Esophagus squamous epithelium (tissue), 5 donors: ENCODE results near the gene CLASRP. TPM values are rescaled to one million over a fixed set of nuclear protein-coding genes. Genes with fewer than 3 reads are reported as not detected.
A peak's percentile ranks its signal among the peaks of the same experiment; 100 is the strongest.

Experiments used
- DNase-seq: peaks from one replicate; lab custom pipeline; 2025; lab: John Stamatoyannopoulos, UW
- H3K27ac ChIP-seq, 4 donors: fragments of 200-600 bp; sonication (generic); one replicate each; pipeline ENCODE4 v1.5.1; 2016 to 2019; ENCODE audit warnings: mild to moderate bottlenecking in 1 of 4
- H3K27me3 ChIP-seq, 4 donors: fragments of 200-600 bp; sonication (generic); 1 replicate in 3 of 4; 2 replicates in 1 of 4; pipeline versions ENCODE4 v1.5.1 to v1.6.0; 2017 to 2021; ENCODE audit warnings: antibody characterized with exemption in 1 of 4
- H3K36me3 ChIP-seq, 3 donors: fragments of 200-600 bp; sonication (generic); one replicate each; pipeline ENCODE4 v1.5.1; 2016 to 2019
- H3K4me1 ChIP-seq, 3 donors: fragments of 200-600 bp; sonication (generic); one replicate each; pipeline ENCODE4 v1.5.1; 2017 to 2019
- H3K4me3 ChIP-seq, 4 donors: fragments of 200-600 bp; sonication (generic); 1 replicate in 3 of 4; 2 replicates in 1 of 4; pipeline ENCODE4 v1.5.1; 2016 to 2019; ENCODE audit warnings: mild to moderate bottlenecking in 2 of 4, moderate library complexity in 1 of 4
- H3K9me3 ChIP-seq, 3 donors: fragments of 200-600 bp; sonication (generic); one replicate each; pipeline ENCODE4 v1.5.1; 2016 to 2019
- POLR2A ChIP-seq, 4 donors: fragments of 450-650 bp; IDR thresholded peaks; one replicate each; pipeline ENCODE4 v1.6.1; 2017; ENCODE audit warnings: antibody characterized with exemption in 4 of 4, mild to moderate bottlenecking in 4 of 4, moderate library complexity in 3 of 4
- WGBS, 2 donors: methylation state at CpG; one replicate each; pipeline ENCODE4 v1.1.5; 2018; 5-methylcytosine and 5-hydroxymethylcytosine counted together
- intact Hi-C: fragments of 100-400 bp; cut with DNase I; formaldehyde crosslinking; loops from one replicate; pipeline ENCODE4 v1.15.0; 2022
- total RNA-seq, 4 donors: library from RNA; depleted of rRNA; stranded (reverse); fragments of >200 nt; gene quantifications; one replicate each; pipeline ENCODE4 v1.1.0, GENCODE V29; 2016
- TF ChIP-seq, protein P1 (sequence below), 6 experiments: fragments of 450-650 bp in 4 of 6; fragments of 200-600 bp in 2 of 6; sonication (generic) in 2 of 6; IDR thresholded peaks; one replicate each; pipeline ENCODE4 v1.5.1; 2016 to 2019; ENCODE audit warnings: antibody characterized with exemption in 6 of 6, mild to moderate bottlenecking in 4 of 6, moderate library complexity in 4 of 6
- donor health status: DM: yes; HTN: yes; CAD: no.

Gene CLASRP
- total RNA-seq, 4 donors from 2014 or later: 46.4 to 122 (median 64.0) TPM

- Histone ChIP-seq H3K9me3 (no peaks in the 10 kb centered on the region), H3K27ac (no peak overlapping the region), H3K27me3 (no peaks in the 10 kb centered on the region), H3K4me3 (no peak overlapping the region), H3K4me1 (peaks cover 20 to 93% (median 38%) of the 10 kb centered on the region in 3 donors), H3K36me3 (peaks cover 2 to 74% (median 30%) of the 10 kb centered on the region in 3 donors)
- intact Hi-C loops: no loop called here
- no peak for DNase-seq
- 72 to 86% methylated on average over 7 to 12 of the region's 14 CpGs for WGBS, 2 donors
- TF ChIP-seq POLR2A (IDR thresholded peaks at IDR 0.05): no peak
- TF ChIP-seq, protein P1, sequence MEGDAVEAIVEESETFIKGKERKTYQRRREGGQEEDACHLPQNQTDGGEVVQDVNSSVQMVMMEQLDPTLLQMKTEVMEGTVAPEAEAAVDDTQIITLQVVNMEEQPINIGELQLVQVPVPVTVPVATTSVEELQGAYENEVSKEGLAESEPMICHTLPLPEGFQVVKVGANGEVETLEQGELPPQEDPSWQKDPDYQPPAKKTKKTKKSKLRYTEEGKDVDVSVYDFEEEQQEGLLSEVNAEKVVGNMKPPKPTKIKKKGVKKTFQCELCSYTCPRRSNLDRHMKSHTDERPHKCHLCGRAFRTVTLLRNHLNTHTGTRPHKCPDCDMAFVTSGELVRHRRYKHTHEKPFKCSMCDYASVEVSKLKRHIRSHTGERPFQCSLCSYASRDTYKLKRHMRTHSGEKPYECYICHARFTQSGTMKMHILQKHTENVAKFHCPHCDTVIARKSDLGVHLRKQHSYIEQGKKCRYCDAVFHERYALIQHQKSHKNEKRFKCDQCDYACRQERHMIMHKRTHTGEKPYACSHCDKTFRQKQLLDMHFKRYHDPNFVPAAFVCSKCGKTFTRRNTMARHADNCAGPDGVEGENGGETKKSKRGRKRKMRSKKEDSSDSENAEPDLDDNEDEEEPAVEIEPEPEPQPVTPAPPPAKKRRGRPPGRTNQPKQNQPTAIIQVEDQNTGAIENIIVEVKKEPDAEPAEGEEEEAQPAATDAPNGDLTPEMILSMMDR (IDR thresholded peaks at IDR 0.05): no peak
Observed at GRCh38 chr19:45045671-45046353, 7.0 kb downstream of the CLASRP start.

- Histone ChIP-seq H3K27ac (no peak overlapping the region), H3K36me3 (peaks cover 0 to 70% (median 27%) of the 10 kb centered on the region in 3 donors), H3K4me3 (no peak overlapping the region), H3K27me3 (no peaks in the 10 kb centered on the region), H3K9me3 (no peaks in the 10 kb centered on the region), H3K4me1 (peaks cover 20 to 93% (median 34%) of the 10 kb centered on the region in 3 donors)
- no peak for TF ChIP-seq POLR2A (IDR thresholded peaks at IDR 0.05)
- TF ChIP-seq, protein P1 (IDR thresholded peaks at IDR 0.05): no peak
- DNase-seq: no peak
- WGBS, 2 donors: 81 to 85% methylated on average over 5 of the region's 7 CpGs
- intact Hi-C loops: no loop called here
Observed at GRCh38 chr19:45046355-45046754, 7.5 kb downstream of the CLASRP start.

- no peak for DNase-seq
- 69 to 76% methylated on average over 7 of the region's 7 CpGs for WGBS, 2 donors
- no peaks in the 10 kb centered on the region for H3K27me3 ChIP-seq
- H3K9me3 ChIP-seq: no peaks in the 10 kb centered on the region
- peaks cover 25 to 93% (median 35%) of the 10 kb centered on the region in 3 donors for H3K4me1 ChIP-seq
- intact Hi-C loops: no loop called here
- no peak overlapping the region for H3K4me3 ChIP-seq
- no peak overlapping the region for H3K27ac ChIP-seq
- H3K36me3 ChIP-seq: peaks cover 0 to 66% (median 23%) of the 10 kb centered on the region in 3 donors
- TF ChIP-seq, protein P1 (IDR thresholded peaks at IDR 0.05): no peak
- TF ChIP-seq POLR2A (IDR thresholded peaks at IDR 0.05): no peak
Observed at GRCh38 chr19:45047188-45047797, 8.4 kb downstream of the CLASRP start.

DNA sequence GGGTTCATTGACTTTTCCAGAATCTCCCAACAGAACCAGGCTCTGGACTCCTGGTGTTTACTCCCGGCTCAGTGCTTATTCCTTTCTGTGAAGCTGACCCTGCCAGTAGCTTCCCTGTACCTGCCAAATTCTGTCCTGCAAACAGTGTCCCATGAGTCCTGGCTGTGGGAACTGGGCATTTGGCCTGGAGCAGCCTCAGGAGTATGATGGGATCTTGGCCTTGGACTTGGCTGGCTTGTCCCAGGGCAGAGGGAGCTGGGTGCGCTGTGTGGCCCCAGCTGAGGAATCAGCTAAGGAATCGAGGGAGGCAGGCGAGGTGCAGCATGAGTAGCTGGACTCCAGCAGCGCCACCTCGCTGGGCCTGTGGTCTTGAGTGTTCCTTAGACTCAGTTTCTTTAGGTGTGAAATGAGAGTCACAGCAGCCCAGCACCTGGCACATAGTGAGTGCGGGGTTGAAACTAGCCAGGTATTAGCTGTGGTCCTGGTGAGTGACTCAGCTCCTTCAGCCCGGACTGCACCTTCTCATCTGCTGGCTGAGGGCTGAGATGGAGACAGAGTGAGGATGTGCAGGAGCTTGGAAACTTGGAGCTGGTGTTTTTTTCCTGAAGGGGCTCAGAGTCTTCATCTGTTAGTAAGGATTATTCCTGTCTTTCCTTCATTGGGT lies 10.4 kb downstream of the CLASRP start:
- H3K4me1 ChIP-seq: peaks cover 27 to 87% (median 37%) of the 10 kb centered on the region in 3 donors
- H3K4me3 ChIP-seq: no peak overlapping the region
- H3K36me3 ChIP-seq: peaks cover 0 to 66% (median 26%) of the 10 kb centered on the region in 3 donors
- H3K27me3 ChIP-seq: no peaks in the 10 kb centered on the region
- intact Hi-C loops: no loop called here
- no peaks in the 10 kb centered on the region for H3K9me3 ChIP-seq
- TF ChIP-seq POLR2A (IDR thresholded peaks at IDR 0.05): no peak
- TF ChIP-seq, protein P1 (IDR thresholded peaks at IDR 0.05): no peak
- peak overlapping the region in 3 of 4 donors; percentile 7 to 55 (median 53) for H3K27ac ChIP-seq
- DNase-seq: no peak
- 47 to 55% methylated on average over 6 of the region's 8 CpGs for WGBS, 2 donors
